NCI-H146 treated with DMSO at 0.1 percent for 48 hours (cell line): ENCODE results near the gene KLF17.
A peak's percentile ranks its signal among the peaks of the same experiment; 100 is the strongest.
"Not testable (repeated sequence)": the region's sequence is repeated elsewhere in the genome, so short reads cannot be mapped to it uniquely, and the experiment has no call there.

Experiments
- DNase-seq: peaks from one replicate; lab custom pipeline; 2025; ENCODE audit not compliant: unreplicated experiment; lab: John Stamatoyannopoulos, UW

Gene KLF17

GRCh38 chr1:44108241-44108640, 10.4 kb upstream of the KLF17 start:
- no peak for DNase-seq

- DNase-seq = no peak
Measured at GRCh38 chr1:44108971-44109370, 9.7 kb upstream of the KLF17 start.

- DNase-seq = no peak
Measured at GRCh38 chr1:44110916-44111315, 7.7 kb upstream of the KLF17 start.

GRCh38 chr1:44111861-44112260, 6.8 kb upstream of the KLF17 start:
- DNase-seq = no peak

GRCh38 chr1:44112486-44112885, 6.1 kb upstream of the KLF17 start:
- DNase-seq = no peak

GRCh38 chr1:44113095-44113609, 5.5 kb upstream of the KLF17 start:
- no peak for DNase-seq

- DNase-seq = no peak
Measured at GRCh38 chr1:44114098-44114497, 4.5 kb upstream of the KLF17 start.

- not testable (repeated sequence) for DNase-seq
Measured at GRCh38 chr1:44117272-44117671, 1.3 kb upstream of the KLF17 start.

- DNase-seq = peak; percentile 16
Measured at GRCh38 chr1:44119525-44119924, 904 bp downstream of the KLF17 start.

- DNase-seq = no peak
Measured at GRCh38 chr1:44120398-44120949, 1.9 kb downstream of the KLF17 start.

- DNase-seq = no peak
Measured at GRCh38 chr1:44129616-44130500, 11.2 kb downstream of the KLF17 start.

- DNase-seq = no peak
Measured at GRCh38 chr1:44131411-44131810, 12.8 kb downstream of the KLF17 start.

GRCh38 chr1:44134071-44134920, 15.7 kb downstream of the KLF17 start:
- no peak for DNase-seq

GRCh38 chr1:44135886-44136285, 17.3 kb downstream of the KLF17 start:
- DNase-seq = no peak

GRCh38 chr1:44138239-44138638, 19.6 kb downstream of the KLF17 start:
- DNase-seq = no peak

GRCh38 chr1:44139565-44139964, 20.9 kb downstream of the KLF17 start:
- not testable (repeated sequence) for DNase-seq

- no peak for DNase-seq
Measured at GRCh38 chr1:44141531-44141930, 22.9 kb downstream of the KLF17 start, which contains the start of gene KLF18. KLF18 (minus strand) TSS chr1:44141631; CDS start chr1:44141631, 0 bp downstream.

GRCh38 chr1:44144962-44145756, 26.5 kb downstream of the KLF17 start:
- DNase-seq = no peak

GRCh38 chr1:44146536-44147361, 28.1 kb downstream of the KLF17 start:
- DNase-seq = no peak

- no peak for DNase-seq
Measured at GRCh38 chr1:44147582-44147981, 29.0 kb downstream of the KLF17 start.
